HCT116 (cell line): Measurements from ENCODE around the gene HOXA13. TPM values are rescaled to one million over a fixed set of nuclear protein-coding genes. Genes with fewer than 3 reads are reported as not detected.

Source experiments
- ATAC-seq: fragments of 200-7000 bp; cut with Tn5 transposase; 2 replicates; pipeline ENCODE4 v1.9.1; 2020; ENCODE audit warnings: mild to moderate bottlenecking, moderate library complexity
- BruUV-seq: library from RNA; stranded (reverse); fragments of 400-500 nt; replicated peaks from 2 replicates; lab custom pipeline; 2021; lab: Mats Ljungman, UMichigan
- CTCF ChIA-PET: fragments of 300-600 bp; sonication (Branson Sonifier 250); formaldehyde crosslinking; loops from one replicate; lab custom pipeline; 2021; ENCODE audit warnings: antibody characterized with exemption; lab: Charles Lee
- POLR2A ChIA-PET: fragments of 300-600, 350-600 bp; sonication (Branson Sonifier 250); formaldehyde crosslinking; loops from one replicate; lab custom pipeline; 2021; ENCODE audit warnings: antibody characterized with exemption; lab: Charles Lee
- RAD21 ChIA-PET, 2 experiments: fragments of 300-600 bp; sonication (Branson Sonifier 250); formaldehyde crosslinking; loops; one replicate each; lab custom pipeline; 2023; ENCODE audit warnings: low total read pairs in 2 of 2; ENCODE audit not compliant: uncharacterized antibody in 2 of 2, unreplicated experiment in 2 of 2, low non-redundant PET in 1 of 2; lab: Charles Lee
- DNase-seq: peaks from one replicate; pipeline ENCODE4 v3.0.0-alpha.2; 2010; ENCODE audit warnings: low read depth, low spot score
- H2AFZ ChIP-seq: fragments of 200-600 bp; shearing (Covaris generic), sonication (generic); 2 replicates; pipeline ENCODE4 v1.6.1; 2017; ENCODE audit warnings: low read depth, mixed run types, mixed read lengths, antibody characterized with exemption, low read length; ENCODE audit not compliant: poor library complexity, severe bottlenecking
- H3K27ac ChIP-seq: 2 replicates; pipeline ENCODE4 v1.5.1; 2012; ENCODE audit warnings: low read depth, low read length
- H3K27me3 ChIP-seq: fragments of 200-600 bp; sonication (generic); 2 replicates; pipeline ENCODE4 v1.6.1; 2016; ENCODE audit warnings: mixed run types, low read length, mixed read lengths; ENCODE audit not compliant: insufficient read depth
- H3K36me3 ChIP-seq, 2 experiments: fragments of 200-500 bp in 1 of 2; fragments of 200-600 bp in 1 of 2; sonication (Bioruptor generic) in 1 of 2; sonication (generic) in 1 of 2; 2 replicates each; pipeline versions ENCODE4 v1.5.1 to v1.6.1; 2014 to 2016; ENCODE audit warnings: low read length in 2 of 2, inconsistent platforms in 1 of 2, mixed read lengths in 1 of 2, mixed run types in 1 of 2; ENCODE audit not compliant: insufficient read depth in 2 of 2, control insufficient read depth in 1 of 2
- H3K4me1 ChIP-seq, 2 experiments: fragments of 200-600 bp in 1 of 2; sonication (generic) in 1 of 2; 2 replicates each; pipeline versions ENCODE4 v1.5.1 to v1.6.1; 2012 to 2017; ENCODE audit warnings: low read length in 2 of 2, inconsistent platforms in 1 of 2, mild to moderate bottlenecking in 1 of 2, mixed read lengths in 1 of 2, mixed run types in 1 of 2, moderate library complexity in 1 of 2; ENCODE audit not compliant: insufficient read depth in 2 of 2, control insufficient read depth in 1 of 2
- H3K4me2 ChIP-seq: fragments of 200-600 bp; sonication (generic); 2 replicates; pipeline ENCODE4 v1.6.1; 2017; ENCODE audit warnings: mixed run types, low read length, mixed read lengths
- H3K4me3 ChIP-seq, 2 experiments: fragments of 200-600 bp in 1 of 2; sonication (generic) in 1 of 2; replicated peaks in 1 of 2; 2 replicates each; pipeline ENCODE4 v1.5.1; 2011 to 2016; ENCODE audit warnings: low read length in 2 of 2, control low read depth in 1 of 2, low read depth in 1 of 2, mild to moderate bottlenecking in 1 of 2, mixed read lengths in 1 of 2, mixed run types in 1 of 2
- H3K79me2 ChIP-seq: fragments of 200-600 bp; sonication (generic); 2 replicates; pipeline ENCODE4 v1.6.1; 2017; ENCODE audit warnings: mild to moderate bottlenecking, mixed run types, low read length, moderate library complexity, mixed read lengths; ENCODE audit not compliant: insufficient read depth
- H3K9ac ChIP-seq: fragments of 200-600 bp; sonication (generic); 2 replicates; pipeline ENCODE4 v1.6.1; 2016; ENCODE audit warnings: low read length, mixed read lengths
- H3K9me2 ChIP-seq: fragments of 200-600 bp; sonication (generic), shearing (Covaris generic); 2 replicates; pipeline ENCODE4 v1.6.1; 2017; ENCODE audit warnings: mixed run types, mild to moderate bottlenecking, moderate library complexity; ENCODE audit not compliant: insufficient read depth
- H3K9me3 ChIP-seq, 2 experiments: fragments of 200-500 bp in 1 of 2; fragments of 200-600 bp in 1 of 2; sonication (Bioruptor generic) in 1 of 2; sonication (generic) in 1 of 2; 2 replicates each; pipeline ENCODE4 v1.6.1; 2014 to 2017; ENCODE audit warnings: low read length in 2 of 2, mixed read lengths in 2 of 2, inconsistent platforms in 1 of 2, low read depth in 1 of 2, mild to moderate bottlenecking in 1 of 2, mixed run types in 1 of 2, moderate library complexity in 1 of 2; ENCODE audit not compliant: control insufficient read depth in 1 of 2, insufficient read depth in 1 of 2
- H4K20me1 ChIP-seq: fragments of 200-600 bp; sonication (generic), shearing (Covaris generic); 2 replicates; pipeline ENCODE4 v1.6.1; 2017; ENCODE audit warnings: mixed run types, mild to moderate bottlenecking, moderate library complexity; ENCODE audit not compliant: insufficient read depth
- MAX ChIP-seq: IDR thresholded peaks from 2 replicates; pipeline ENCODE4 v1.6.1; 2012
- POLR2AphosphoS5 ChIP-seq: IDR thresholded peaks from 2 replicates; pipeline ENCODE4 v1.6.1; 2011; ENCODE audit warnings: mild to moderate bottlenecking, low read depth, low read length, moderate library complexity
- RAD21 ChIP-seq: IDR thresholded peaks from 2 replicates; pipeline ENCODE4 v1.6.1; 2012; ENCODE audit warnings: low read depth, mild to moderate bottlenecking
- REST ChIP-seq: IDR thresholded peaks from 2 replicates; pipeline ENCODE4 v1.6.1; 2012; ENCODE audit warnings: low read depth
- SIN3A ChIP-seq: IDR thresholded peaks from 2 replicates; pipeline ENCODE4 v1.6.1; 2012; ENCODE audit warnings: low read depth
- TCF7L2 ChIP-seq: IDR thresholded peaks from 2 replicates; pipeline ENCODE4 v1.7.0; 2011; ENCODE audit warnings: borderline replicate concordance, inconsistent platforms; ENCODE audit not compliant: insufficient read depth, insufficient read length; ENCODE audit errors: extremely low read depth
- YY1 ChIP-seq: IDR thresholded peaks from 2 replicates; pipeline ENCODE4 v1.6.1; 2011; ENCODE audit warnings: low read length, low read depth, moderate library complexity, mild to moderate bottlenecking; ENCODE audit not compliant: insufficient replicate concordance; ENCODE audit errors: extremely low read depth
- ZBTB33 ChIP-seq: IDR thresholded peaks from 2 replicates; pipeline ENCODE4 v1.6.1; 2011; ENCODE audit warnings: mild to moderate bottlenecking, low read length, moderate library complexity; ENCODE audit not compliant: insufficient replicate concordance; ENCODE audit errors: extremely low read depth
- intact Hi-C: fragments of 100-400 bp; cut with micrococcal nuclease; formaldehyde crosslinking; loops from 2 replicates; pipeline ENCODE4 v1.10.0; 2022
- total RNA-seq: library from RNA; stranded (reverse); gene quantifications from one replicate; pipeline ENCODE4 v1.2.1, GENCODE V29; 2021; ENCODE audit not compliant: unreplicated experiment

The HOXA13 gene
- total RNA-seq, 1 experiment from 2014 or later, result 3.6 TPM

GRCh38 chr7:27194686-27195379 lies 5.1 kb downstream of the HOXA13 start:
- RAD21 ChIA-PET, result no interaction called here
- Histone ChIP-seq H3K4me3 (no peak overlapping the region), H4K20me1 (no peaks in the 10 kb centered on the region), H3K27me3 (no peaks in the 10 kb centered on the region), H3K9me3 (no peaks in the 10 kb centered on the region), H3K27ac (no peak overlapping the region), H3K4me1 (peaks cover 0 to 10% of the 10 kb centered on the region in 2 experiments; a peak in 1 of 4 replicates), H3K36me3 (no peaks in the 10 kb centered on the region), H3K9ac (no peak overlapping the region), H3K4me2 (no peak overlapping the region), H3K9me2 (no peaks in the 10 kb centered on the region)
- intact Hi-C loops, result loop anchor here (5.0 to 10.0 kb wide), 3 partner anchors 550 to 1430 kb away; partner anchors contain the start of gene TAX1BP1
- CTCF ChIA-PET, result interaction anchor here (0.9 to 2.4 kb wide), 3 partner anchors 15 to 825 kb away, joined by 3 to 49 read pairs (median 3); no protein-coding TSS in a partner anchor
- POLR2A ChIA-PET, result no interaction called here
- BruUV-seq, result no TSS peak
- TF ChIP-seq RAD21 (no peak), SIN3A (no peak), TCF7L2 (no peak), YY1 (no peak), MAX (no peak), REST (no peak), ZBTB33 (no peak), POLR2AphosphoS5 (no peak)
- TF ChIP-seq, all 23 proteins: peak for 0
- Histone ChIP-seq H2AFZ (no peak overlapping the region), H3K79me2 (no peaks in the 10 kb centered on the region)
- no peak for ATAC-seq
- DNase-seq, result no peak
